Keratinocyte (primary cell): ENCODE results near the gene VSIR. TPM values are rescaled to one million over a fixed set of nuclear protein-coding genes. Genes with fewer than 3 reads are reported as not detected.

Experiments used
- DNase-seq: peaks from one replicate; pipeline ENCODE4 v3.0.0-alpha.2; 2011; ENCODE audit warnings: low read depth, missing footprints, low spot score
- FAIRE-seq: peaks from 2 replicates; lab custom pipeline; 2011; peaks lifted over from hg19 to GRCh38; lab: Jason Lieb, UNC
- H2AFZ ChIP-seq: 2 replicates; pipeline ENCODE4 v1.6.0; 2012; ENCODE audit warnings: low read length, control low read depth, inconsistent platforms; ENCODE audit not compliant: control insufficient read depth
- H3K27ac ChIP-seq: 2 replicates; pipeline ENCODE4 v1.5.1; 2011; ENCODE audit warnings: low read length; ENCODE audit not compliant: control insufficient read depth, insufficient read depth
- H3K27me3 ChIP-seq: 3 replicates; pipeline ENCODE4 v1.6.0; 2011; ENCODE audit warnings: low read length; ENCODE audit not compliant: control insufficient read depth, insufficient read depth; ENCODE audit errors: extremely low read depth
- H3K36me3 ChIP-seq, 2 experiments: 2 replicates in 1 of 2; 3 replicates in 1 of 2; pipeline ENCODE4 v1.5.1; 2011; ENCODE audit warnings: low read length in 2 of 2, mild to moderate bottlenecking in 1 of 2; ENCODE audit not compliant: control insufficient read depth in 2 of 2, insufficient read depth in 2 of 2; ENCODE audit errors: extremely low read depth in 1 of 2
- H3K4me1 ChIP-seq: 3 replicates; pipeline ENCODE4 v1.5.1; 2011; ENCODE audit warnings: low read length; ENCODE audit not compliant: control insufficient read depth, insufficient read depth; ENCODE audit errors: extremely low read depth
- H3K4me2 ChIP-seq: 3 replicates; pipeline ENCODE4 v1.6.0; 2011; ENCODE audit warnings: low read depth, low read length; ENCODE audit not compliant: control insufficient read depth, insufficient read depth; ENCODE audit errors: extremely low read depth
- H3K4me3 ChIP-seq, 3 experiments: fragments of 200-600 bp in 1 of 3; sonication (generic) in 1 of 3; 2 replicates in 2 of 3; 3 replicates in 1 of 3; pipeline ENCODE4 v1.5.1; 2011 to 2016; ENCODE audit warnings: low read length in 3 of 3, mild to moderate bottlenecking in 3 of 3, control low read depth in 2 of 3, inconsistent platforms in 1 of 3, low read depth in 1 of 3, mixed read lengths in 1 of 3, mixed run types in 1 of 3, moderate library complexity in 1 of 3; ENCODE audit not compliant: control insufficient read depth in 2 of 3, insufficient read depth in 2 of 3; ENCODE audit errors: extremely low read depth in 1 of 3
- H3K79me2 ChIP-seq: 2 replicates; pipeline ENCODE4 v1.6.0; 2012; ENCODE audit warnings: low read length; ENCODE audit not compliant: control insufficient read depth, insufficient read depth
- H3K9ac ChIP-seq: 3 replicates; pipeline ENCODE4 v1.6.0; 2011; ENCODE audit warnings: low read length; ENCODE audit not compliant: control insufficient read depth, insufficient read depth; ENCODE audit errors: extremely low read depth
- H3K9me1 ChIP-seq: 3 replicates; pipeline ENCODE4 v1.6.0; 2011; ENCODE audit warnings: low read length; ENCODE audit not compliant: control insufficient read depth, insufficient read depth; ENCODE audit errors: extremely low read depth
- H3K9me3 ChIP-seq: 2 replicates; pipeline ENCODE4 v1.5.1; 2012; ENCODE audit warnings: low read depth, low read length; ENCODE audit not compliant: control insufficient read depth
- H4K20me1 ChIP-seq: 3 replicates; pipeline ENCODE4 v1.6.0; 2011; ENCODE audit warnings: low read length; ENCODE audit not compliant: control insufficient read depth, insufficient read depth; ENCODE audit errors: extremely low read depth
- EZH2 ChIP-seq: IDR thresholded peaks from one replicate; pipeline ENCODE4 v1.6.1; 2012; ENCODE audit warnings: inconsistent platforms, mild to moderate bottlenecking, low read length, moderate library complexity
- dilution Hi-C: fragments of 300-500 bp; cut with MboI; formaldehyde crosslinking; loops from one replicate; pipeline ENCODE4 v1.7.0; 2020; ENCODE audit warnings: low sequenced_read_pairs; ENCODE audit not compliant: extremely low pct_ligation_motif_present
- polyA plus RNA-seq, 5 experiments: library from polyadenylated mRNA; depleted of rRNA in 3 of 5; stranded (reverse) in 3 of 5; stranded (forward) in 1 of 5; unstranded in 1 of 5; fragments of >200 nt; gene quantifications; 1 replicate in 1 of 5; 2 replicates in 3 of 5; 3 replicates in 1 of 5; pipeline versions ENCODE4 v1.2.1 to v1.2.3, GENCODE V29; 2011 to 2012; ENCODE audit warnings: missing spikeins in 2 of 5, low read depth in 1 of 5, low replicate concordance in 1 of 5
- TF ChIP-seq, protein P1 (sequence below), 3 experiments: IDR thresholded peaks in 1 of 3; conservative IDR thresholded peaks in 1 of 3; optimal IDR thresholded peaks in 1 of 3; 2 replicates in 2 of 3; 3 replicates in 1 of 3; pipeline versions ENCODE3 to v1.5.1; 2011; ENCODE audit warnings: low read length in 3 of 3, mild to moderate bottlenecking in 3 of 3, moderate library complexity in 2 of 3, control low read depth in 1 of 3, inconsistent platforms in 1 of 3; ENCODE audit not compliant: insufficient read depth in 2 of 3; ENCODE audit errors: extremely low read depth in 1 of 3

VSIR gene
- polyA plus RNA-seq, 1 donor (not counting 4 experiments of a cell fraction or from before 2014, with no cell fraction given): 8.1 TPM

DNA sequence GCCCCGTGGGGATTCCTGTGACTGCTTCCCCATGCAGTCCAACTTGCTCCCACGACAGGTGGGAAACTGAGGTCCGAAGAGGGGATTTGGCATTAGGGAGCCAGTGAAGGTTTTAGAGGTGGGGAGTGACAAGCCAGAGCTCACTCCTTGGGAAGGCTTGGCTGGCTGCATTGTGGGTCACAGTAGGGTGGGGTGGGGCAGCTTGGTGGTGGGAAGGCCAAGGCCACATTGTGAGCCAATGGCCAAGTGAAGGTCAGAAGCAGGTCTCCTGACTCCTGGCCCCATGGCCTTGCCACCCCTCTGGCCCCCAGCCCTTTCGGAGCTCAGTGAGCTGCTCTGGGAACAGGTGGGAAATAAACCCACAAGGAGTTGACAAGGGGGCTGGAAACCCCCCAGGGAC, 56.3 kb downstream of the VSIR start:
- no peaks in the 10 kb centered on the region for H3K9me3 ChIP-seq
- H3K4me1 ChIP-seq: peaks cover 17% of the 10 kb centered on the region
- H3K4me2 ChIP-seq: no peak overlapping the region
- H3K27me3 ChIP-seq: no peaks in the 10 kb centered on the region
- dilution Hi-C loops: no loop called here
- no peak overlapping the region for H3K4me3 ChIP-seq
- H4K20me1 ChIP-seq: no peaks in the 10 kb centered on the region
- H3K9me1 ChIP-seq: no peaks in the 10 kb centered on the region
- no peak overlapping the region for H3K27ac ChIP-seq
- no peak overlapping the region for H2AFZ ChIP-seq
- TF ChIP-seq, protein P1, sequence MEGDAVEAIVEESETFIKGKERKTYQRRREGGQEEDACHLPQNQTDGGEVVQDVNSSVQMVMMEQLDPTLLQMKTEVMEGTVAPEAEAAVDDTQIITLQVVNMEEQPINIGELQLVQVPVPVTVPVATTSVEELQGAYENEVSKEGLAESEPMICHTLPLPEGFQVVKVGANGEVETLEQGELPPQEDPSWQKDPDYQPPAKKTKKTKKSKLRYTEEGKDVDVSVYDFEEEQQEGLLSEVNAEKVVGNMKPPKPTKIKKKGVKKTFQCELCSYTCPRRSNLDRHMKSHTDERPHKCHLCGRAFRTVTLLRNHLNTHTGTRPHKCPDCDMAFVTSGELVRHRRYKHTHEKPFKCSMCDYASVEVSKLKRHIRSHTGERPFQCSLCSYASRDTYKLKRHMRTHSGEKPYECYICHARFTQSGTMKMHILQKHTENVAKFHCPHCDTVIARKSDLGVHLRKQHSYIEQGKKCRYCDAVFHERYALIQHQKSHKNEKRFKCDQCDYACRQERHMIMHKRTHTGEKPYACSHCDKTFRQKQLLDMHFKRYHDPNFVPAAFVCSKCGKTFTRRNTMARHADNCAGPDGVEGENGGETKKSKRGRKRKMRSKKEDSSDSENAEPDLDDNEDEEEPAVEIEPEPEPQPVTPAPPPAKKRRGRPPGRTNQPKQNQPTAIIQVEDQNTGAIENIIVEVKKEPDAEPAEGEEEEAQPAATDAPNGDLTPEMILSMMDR (optimal IDR thresholded peaks at IDR 0.05 in 1 of 3, IDR thresholded peaks at IDR 0.05 in 1 of 3, conservative IDR thresholded peaks at IDR 0.05 in 1 of 3; ENCODE audit: extremely low read depth in 1 of 3, insufficient read depth in 2 of 3, low read length in 3 of 3): no peak
- TF ChIP-seq EZH2: no peak
- no peak for FAIRE-seq
- DNase-seq: no peak
- H3K36me3 ChIP-seq: no peaks in the 10 kb centered on the region
- H3K9ac ChIP-seq: no peak overlapping the region
- H3K79me2 ChIP-seq: no peaks in the 10 kb centered on the region

DNA sequence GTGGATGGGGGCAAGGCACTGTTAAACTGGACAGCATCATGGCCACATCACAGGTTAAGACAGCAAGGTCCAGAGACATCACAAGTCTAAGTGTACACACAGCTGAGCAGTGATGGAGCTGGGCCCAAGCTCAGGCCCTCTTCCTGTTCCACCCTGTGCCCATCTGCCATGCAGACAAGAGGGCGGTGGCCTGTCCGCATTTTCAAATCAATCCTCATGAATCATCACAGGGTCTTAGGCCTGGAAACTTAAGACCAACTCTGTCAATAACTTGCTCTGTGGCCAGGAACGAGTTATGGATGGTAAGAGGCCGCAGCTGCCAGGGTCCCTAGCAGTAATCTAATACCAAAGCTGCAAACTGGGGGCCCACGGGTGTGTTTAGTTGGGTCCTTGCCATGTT, 56.9 kb downstream of the VSIR start:
- Histone ChIP-seq H3K4me3 (no peak overlapping the region), H3K36me3 (no peaks in the 10 kb centered on the region), H3K4me1 (peaks cover 17% of the 10 kb centered on the region), H3K79me2 (no peaks in the 10 kb centered on the region), H4K20me1 (no peaks in the 10 kb centered on the region), H3K27me3 (no peaks in the 10 kb centered on the region), H3K9me1 (no peaks in the 10 kb centered on the region), H3K9ac (no peak overlapping the region), H2AFZ (no peak overlapping the region), H3K9me3 (no peaks in the 10 kb centered on the region), H3K27ac (no peak overlapping the region), H3K4me2 (no peak overlapping the region)
- TF ChIP-seq, protein P1 (optimal IDR thresholded peaks at IDR 0.05 in 1 of 3, IDR thresholded peaks at IDR 0.05 in 1 of 3, conservative IDR thresholded peaks at IDR 0.05 in 1 of 3; ENCODE audit: extremely low read depth in 1 of 3, insufficient read depth in 2 of 3, low read length in 3 of 3): no peak
- TF ChIP-seq EZH2: no peak
- DNase-seq (no peak), FAIRE-seq (no peak)
- dilution Hi-C loops: no loop called here
